ENCODE results near the gene CDCP2. TPM values are rescaled to one million over a fixed set of nuclear protein-coding genes. Genes with fewer than 3 reads are reported as not detected.
"Not testable (repeated sequence)": the region's sequence is repeated elsewhere in the genome, so short reads cannot be mapped to it uniquely, and the experiment has no call there.

CDCP2 gene
- total RNA-seq, 5 donors from 2014 or later (not counting 1 experiment from before 2014, with no cell fraction given) = 0.25 to 0.35 (median 0.35) TPM; not detected in 2

- Mint-ChIP-seq H3K4me3 (no peak overlapping the region), H3K27me3 (no peaks in the 10 kb centered on the region), H3K27ac (no peak overlapping the region), H3K4me1 (peaks cover 0 to 7% (median 2%) of the 10 kb centered on the region in 3 donors), H3K36me3 (peaks cover 57% of the 10 kb centered on the region), H3K9me3 (no peaks in the 10 kb centered on the region)
- DNase-seq (no peak), ATAC-seq (replicated peaks in 1 of 4) (no peak)
- no peak overlapping the region for H3K4me3 ChIP-seq (ENCODE audit: control insufficient read depth in 1 of 2, extremely low read depth in 1 of 2, low read length in 1 of 2)
- no peaks in the 10 kb centered on the region for H3K4me1 ChIP-seq (ENCODE audit: control insufficient read depth in 1 of 2, extremely low read depth in 1 of 2, insufficient read depth in 2 of 2, low read length in 2 of 2)
- H3K9me3 ChIP-seq = no peaks in the 10 kb centered on the region
- ChIA-PET POLR2A (interaction anchor here in 1 of 2 donors (0.5 kb wide), 1 partner anchor 45 kb away, joined by 3 read pairs; no protein-coding TSS in a partner anchor), CTCF (no interaction called here)
- H3K36me3 ChIP-seq (ENCODE audit: control insufficient read depth in 2 of 2, extremely low read depth in 1 of 2, insufficient read depth in 1 of 2, low read length in 1 of 2) = peaks cover 0 to 23% of the 10 kb centered on the region in 2 donors
- 55% methylated on average over 4 of the region's 8 CpGs for WGBS (ENCODE audit: insufficient coverage)
- no peaks in the 10 kb centered on the region for H3K27me3 ChIP-seq (replicated peaks in 1 of 2; ENCODE audit: control insufficient read depth in 2 of 2, extremely low read depth in 1 of 2, insufficient read depth in 2 of 2, low read length in 1 of 2)
- no peak overlapping the region for H3K27ac ChIP-seq (ENCODE audit: low read length)
These were observed 57.1 kb downstream of the CDCP2 start for GRCh38 chr1:54095546-54096226.

- H3K4me3 ChIP-seq (ENCODE audit: control insufficient read depth in 1 of 2, extremely low read depth in 1 of 2, low read length in 1 of 2); H3K4me1 ChIP-seq (ENCODE audit: control insufficient read depth in 1 of 2, extremely low read depth in 1 of 2, insufficient read depth in 2 of 2, low read length in 2 of 2); H3K4me3 Mint-ChIP-seq; H3K9me3 ChIP-seq; H3K27ac ChIP-seq (ENCODE audit: low read length); DNase-seq; H3K9me3 Mint-ChIP-seq; H3K27me3 ChIP-seq (replicated peaks in 1 of 2; ENCODE audit: control insufficient read depth in 2 of 2, extremely low read depth in 1 of 2, insufficient read depth in 2 of 2, low read length in 1 of 2); H3K4me1 Mint-ChIP-seq; ATAC-seq (replicated peaks in 1 of 4); H3K27ac Mint-ChIP-seq; CTCF ChIA-PET; H3K27me3 Mint-ChIP-seq; POLR2A ChIA-PET: not testable (repeated sequence)
- peaks cover 0 to 23% of the 10 kb centered on the region in 2 donors for H3K36me3 ChIP-seq (ENCODE audit: control insufficient read depth in 2 of 2, extremely low read depth in 1 of 2, insufficient read depth in 1 of 2, low read length in 1 of 2)
- peaks cover 51% of the 10 kb centered on the region for H3K36me3 Mint-ChIP-seq
- WGBS (ENCODE audit: insufficient coverage) = no CpG with 5 or more reads among the region's 1 CpG
These were observed 58.1 kb downstream of the CDCP2 start for GRCh38 chr1:54094730-54095105.

GRCh38 chr1:54094001-54094729, 58.6 kb downstream of the CDCP2 start:
- H3K27ac ChIP-seq (ENCODE audit: low read length) = no peak overlapping the region
- H3K9me3 ChIP-seq = no peaks in the 10 kb centered on the region
- Mint-ChIP-seq H3K36me3 (peaks cover 50% of the 10 kb centered on the region), H3K4me1 (peaks cover 0 to 7% (median 2%) of the 10 kb centered on the region in 3 donors), H3K9me3 (no peaks in the 10 kb centered on the region), H3K4me3 (no peak overlapping the region), H3K27me3 (no peaks in the 10 kb centered on the region), H3K27ac (no peak overlapping the region)
- H3K36me3 ChIP-seq (ENCODE audit: control insufficient read depth in 2 of 2, extremely low read depth in 1 of 2, insufficient read depth in 1 of 2, low read length in 1 of 2) = peaks cover 0 to 23% of the 10 kb centered on the region in 2 donors
- H3K4me1 ChIP-seq (ENCODE audit: control insufficient read depth in 1 of 2, extremely low read depth in 1 of 2, insufficient read depth in 2 of 2, low read length in 2 of 2) = no peaks in the 10 kb centered on the region
- ATAC-seq (replicated peaks in 1 of 4) (no peak), DNase-seq (no peak)
- no peaks in the 10 kb centered on the region for H3K27me3 ChIP-seq (replicated peaks in 1 of 2; ENCODE audit: control insufficient read depth in 2 of 2, extremely low read depth in 1 of 2, insufficient read depth in 2 of 2, low read length in 1 of 2)
- ChIA-PET CTCF (no interaction called here), POLR2A (no interaction called here)
- 96% methylated on average over 4 of the region's 4 CpGs for WGBS (ENCODE audit: insufficient coverage)
- no peak overlapping the region for H3K4me3 ChIP-seq (ENCODE audit: control insufficient read depth in 1 of 2, extremely low read depth in 1 of 2, low read length in 1 of 2)

GRCh38 chr1:54091666-54092065, 61.1 kb downstream of the CDCP2 start:
- POLR2A ChIA-PET = no interaction called here
- H3K36me3 Mint-ChIP-seq = peaks cover 36% of the 10 kb centered on the region
- Histone ChIP-seq H3K27me3 (replicated peaks in 1 of 2; ENCODE audit: control insufficient read depth in 2 of 2, extremely low read depth in 1 of 2, insufficient read depth in 2 of 2, low read length in 1 of 2) (no peaks in the 10 kb centered on the region), H3K27ac (ENCODE audit: low read length) (no peak overlapping the region), H3K4me1 (ENCODE audit: control insufficient read depth in 1 of 2, extremely low read depth in 1 of 2, insufficient read depth in 2 of 2, low read length in 2 of 2) (no peaks in the 10 kb centered on the region), H3K9me3 (no peaks in the 10 kb centered on the region), H3K4me3 (ENCODE audit: control insufficient read depth in 1 of 2, extremely low read depth in 1 of 2, low read length in 1 of 2) (no peak overlapping the region), H3K36me3 (ENCODE audit: control insufficient read depth in 2 of 2, extremely low read depth in 1 of 2, insufficient read depth in 1 of 2, low read length in 1 of 2) (peaks cover 0 to 10% of the 10 kb centered on the region in 2 donors)
- no peak overlapping the region for H3K27ac Mint-ChIP-seq
- CTCF ChIA-PET = no interaction called here
- H3K4me3 Mint-ChIP-seq = no peak overlapping the region
- H3K4me1 Mint-ChIP-seq = no peaks in the 10 kb centered on the region
- no peak for ATAC-seq (replicated peaks in 1 of 4)
- no peaks in the 10 kb centered on the region for H3K9me3 Mint-ChIP-seq
- DNase-seq = no peak
- no CpG with 5 or more reads among the region's 3 CpGs for WGBS (ENCODE audit: insufficient coverage)
- no peaks in the 10 kb centered on the region for H3K27me3 Mint-ChIP-seq

GRCh38 chr1:54088385-54088784, 64.4 kb downstream of the CDCP2 start:
- Mint-ChIP-seq H3K27me3 (no peaks in the 10 kb centered on the region), H3K9me3 (no peaks in the 10 kb centered on the region), H3K27ac (no peak overlapping the region), H3K36me3 (peaks cover 35% of the 10 kb centered on the region), H3K4me3 (no peak overlapping the region), H3K4me1 (no peaks in the 10 kb centered on the region)
- Histone ChIP-seq H3K4me1 (ENCODE audit: control insufficient read depth in 1 of 2, extremely low read depth in 1 of 2, insufficient read depth in 2 of 2, low read length in 2 of 2) (no peaks in the 10 kb centered on the region), H3K9me3 (no peaks in the 10 kb centered on the region), H3K4me3 (ENCODE audit: control insufficient read depth in 1 of 2, extremely low read depth in 1 of 2, low read length in 1 of 2) (no peak overlapping the region), H3K27ac (ENCODE audit: low read length) (no peak overlapping the region), H3K36me3 (ENCODE audit: control insufficient read depth in 2 of 2, extremely low read depth in 1 of 2, insufficient read depth in 1 of 2, low read length in 1 of 2) (peaks cover 0 to 3% of the 10 kb centered on the region in 2 donors), H3K27me3 (replicated peaks in 1 of 2; ENCODE audit: control insufficient read depth in 2 of 2, extremely low read depth in 1 of 2, insufficient read depth in 2 of 2, low read length in 1 of 2) (no peaks in the 10 kb centered on the region)
- ATAC-seq (replicated peaks in 1 of 4) (no peak), DNase-seq (no peak)
- ChIA-PET POLR2A (no interaction called here), CTCF (no interaction called here)
- WGBS (ENCODE audit: insufficient coverage) = 100% methylated on average over 2 of the region's 5 CpGs

- H3K9me3 Mint-ChIP-seq = no peaks in the 10 kb centered on the region
- no CpG with 5 or more reads among the region's 1 CpG for WGBS (ENCODE audit: insufficient coverage)
These were observed 66.0 kb downstream of the CDCP2 start for GRCh38 chr1:54086754-54087153.

More at GRCh38 chr1:54086754-54087153, 66.0 kb downstream of the CDCP2 start:
- no peaks in the 10 kb centered on the region for H3K4me1 ChIP-seq (ENCODE audit: control insufficient read depth in 1 of 2, extremely low read depth in 1 of 2, insufficient read depth in 2 of 2, low read length in 2 of 2)
- no peaks in the 10 kb centered on the region for H3K9me3 ChIP-seq
- H3K4me3 ChIP-seq (ENCODE audit: control insufficient read depth in 1 of 2, extremely low read depth in 1 of 2, low read length in 1 of 2) = no peak overlapping the region
- ChIA-PET POLR2A (no interaction called here), CTCF (no interaction called here)
- no peak for DNase-seq
- H3K36me3 Mint-ChIP-seq = peaks cover 33% of the 10 kb centered on the region
- ATAC-seq (replicated peaks in 1 of 4) = no peak
- H3K4me3 Mint-ChIP-seq = no peak overlapping the region
- H3K27me3 Mint-ChIP-seq = no peaks in the 10 kb centered on the region
- no peak overlapping the region for H3K27ac ChIP-seq (ENCODE audit: low read length)
- H3K27me3 ChIP-seq (replicated peaks in 1 of 2; ENCODE audit: control insufficient read depth in 2 of 2, extremely low read depth in 1 of 2, insufficient read depth in 2 of 2, low read length in 1 of 2) = no peaks in the 10 kb centered on the region
- H3K36me3 ChIP-seq (ENCODE audit: control insufficient read depth in 2 of 2, extremely low read depth in 1 of 2, insufficient read depth in 1 of 2, low read length in 1 of 2) = peaks cover 0 to 3% of the 10 kb centered on the region in 2 donors
- H3K27ac Mint-ChIP-seq = no peak overlapping the region
- H3K4me1 Mint-ChIP-seq = peaks cover 0 to under 1% (median 0%) of the 10 kb centered on the region in 3 donors
